Stimulated activated CD4-positive, alpha-beta T cell treated with anti-CD3 and anti-CD28 coated beads, Interleukin-1b, Interleukin-23, amount 100 ng/mL, for 48 hours (primary cell): ENCODE data around the gene ISYNA1.

Experiments used
- DNase-seq: peaks from one replicate; pipeline ENCODE4 v3.0.0-alpha.2; 2020

The ISYNA1 gene

DNA sequence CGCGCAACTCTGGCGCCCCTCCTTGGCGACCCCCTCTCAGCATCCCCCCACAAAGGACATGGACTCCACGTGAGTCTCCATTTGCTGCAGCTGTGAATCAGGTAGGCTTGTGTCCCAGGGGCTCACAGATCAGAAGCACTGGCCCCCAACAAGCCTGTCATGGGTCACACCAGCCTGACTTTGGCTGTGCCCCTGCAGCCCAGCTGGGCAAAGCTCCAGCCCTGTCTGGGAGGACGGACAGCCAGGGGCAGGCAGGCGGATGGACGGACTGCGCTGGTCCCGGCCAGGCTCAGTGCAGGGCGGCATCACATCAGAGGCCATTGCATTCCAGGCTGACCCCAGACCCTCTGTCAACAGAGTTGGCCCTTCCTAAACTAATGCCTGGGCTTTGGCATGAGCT, 28.4 kb upstream of the ISYNA1 start:
- no peak for DNase-seq

DNA sequence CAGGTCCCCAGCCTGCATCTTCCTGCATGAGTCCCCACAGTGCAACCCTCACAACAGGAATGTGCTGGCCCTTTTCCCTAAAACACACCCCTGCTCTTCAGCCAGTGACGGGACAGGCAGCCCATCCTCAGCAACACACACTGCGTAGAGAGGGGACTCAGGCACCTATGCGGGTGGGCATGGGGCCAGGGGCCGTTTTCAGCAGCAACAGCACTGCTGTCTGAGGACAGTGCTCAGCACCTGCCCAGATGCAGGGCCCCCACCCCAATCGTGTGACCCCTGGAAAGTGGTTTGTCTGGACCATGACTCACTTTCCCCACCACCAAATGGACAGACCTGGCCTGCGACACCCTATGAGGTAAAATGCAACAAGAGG, 28.0 kb upstream of the ISYNA1 start:
- DNase-seq = no peak

DNA sequence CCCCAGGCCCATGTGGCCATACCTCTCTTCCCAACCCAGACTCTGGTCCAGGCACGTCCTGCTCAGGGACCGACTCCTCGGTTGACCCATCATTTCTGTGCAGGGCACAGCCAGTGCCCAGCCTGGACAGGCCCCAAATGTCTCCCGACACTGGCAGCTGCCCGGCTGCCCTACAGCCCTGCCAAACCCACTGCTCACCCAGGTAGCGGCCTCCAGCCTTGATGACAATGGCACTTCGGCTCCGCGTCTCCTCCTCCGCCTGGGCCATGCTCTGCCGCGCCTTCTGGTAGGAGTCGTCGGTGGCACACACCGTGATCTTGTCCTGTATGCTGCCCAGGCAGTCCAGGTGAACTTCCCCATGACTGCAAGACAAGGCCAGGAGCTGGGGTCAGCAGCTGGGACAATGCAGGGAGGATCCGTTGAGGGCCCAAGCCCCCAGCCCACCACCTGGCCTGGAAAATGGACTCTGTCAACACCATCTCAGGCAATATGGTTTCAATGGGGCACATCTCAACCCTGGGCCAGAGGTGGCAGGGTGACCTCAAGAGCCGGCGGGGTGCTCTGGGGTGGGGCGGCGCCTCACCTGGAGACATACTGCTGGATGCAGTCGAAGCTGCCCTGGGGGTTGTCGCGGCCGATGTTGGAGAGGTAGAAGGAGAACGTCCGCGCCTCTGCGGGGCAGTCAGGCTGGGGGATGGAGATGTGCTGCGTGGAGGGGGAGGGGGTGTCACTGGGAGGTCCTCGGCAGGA, 27.5 kb upstream of the ISYNA1 start:
- DNase-seq = no peak

DNA sequence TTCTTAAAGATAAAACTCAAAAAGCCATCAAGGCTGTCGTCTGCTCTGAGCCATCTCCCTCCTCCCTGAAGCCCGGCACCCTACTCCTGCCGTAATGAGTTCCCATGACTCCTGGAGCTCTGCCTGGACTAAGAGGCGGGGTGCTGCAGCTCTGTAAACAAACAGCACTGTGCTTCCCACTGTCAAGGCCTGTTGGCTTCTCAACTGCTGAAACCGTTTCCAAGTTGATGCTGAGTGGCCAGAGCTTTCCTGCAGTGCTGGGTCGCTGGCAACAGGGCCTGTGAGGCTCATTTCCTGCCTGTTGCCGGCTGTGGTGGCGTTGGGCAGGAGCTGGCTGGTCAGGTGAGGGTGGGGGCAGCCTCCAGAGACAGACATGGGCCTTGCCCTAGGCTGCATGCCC, 26.7 kb upstream of the ISYNA1 start:
- DNase-seq = no peak

DNA sequence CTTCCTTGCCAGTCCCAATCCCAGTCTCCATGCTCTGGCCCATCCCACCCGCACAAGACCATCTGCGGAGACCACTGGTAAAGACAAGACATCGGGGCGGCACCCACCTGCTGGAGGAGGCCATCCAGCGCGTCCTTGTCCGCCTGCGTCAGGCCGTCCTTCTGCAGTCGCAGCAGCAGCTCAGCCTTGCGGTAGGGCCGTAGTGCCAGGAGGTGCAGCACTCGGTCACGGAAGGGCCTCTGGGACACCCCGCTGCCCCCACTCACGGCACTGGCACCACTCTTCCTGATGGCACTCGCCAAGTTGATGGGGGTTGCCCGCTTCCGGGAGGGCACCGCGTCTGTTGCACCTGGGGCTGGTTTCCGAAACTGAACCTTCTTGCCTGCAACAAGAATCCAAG, 23.5 kb upstream of the ISYNA1 start:
- no peak for DNase-seq

DNA sequence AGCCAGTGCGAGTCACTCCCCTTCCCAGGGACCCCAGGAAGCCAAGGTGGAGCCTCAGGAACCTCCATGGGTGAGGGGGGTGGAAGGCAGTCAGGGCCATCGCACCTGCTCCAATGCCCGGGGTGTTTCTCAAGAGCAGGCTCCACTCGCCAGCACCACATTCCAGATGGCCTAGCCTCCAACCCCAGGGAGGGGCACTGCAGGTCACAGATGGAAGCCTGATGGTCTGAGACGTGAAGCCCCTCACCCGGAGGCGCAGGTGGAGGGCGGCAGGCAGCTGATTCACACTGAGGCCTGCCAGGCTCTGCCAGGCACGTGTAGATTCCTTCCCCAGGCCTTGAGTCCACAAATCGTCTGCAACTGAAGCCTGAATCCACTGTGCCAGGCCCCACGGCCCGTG, 23.0 kb upstream of the ISYNA1 start:
- DNase-seq = no peak

DNA sequence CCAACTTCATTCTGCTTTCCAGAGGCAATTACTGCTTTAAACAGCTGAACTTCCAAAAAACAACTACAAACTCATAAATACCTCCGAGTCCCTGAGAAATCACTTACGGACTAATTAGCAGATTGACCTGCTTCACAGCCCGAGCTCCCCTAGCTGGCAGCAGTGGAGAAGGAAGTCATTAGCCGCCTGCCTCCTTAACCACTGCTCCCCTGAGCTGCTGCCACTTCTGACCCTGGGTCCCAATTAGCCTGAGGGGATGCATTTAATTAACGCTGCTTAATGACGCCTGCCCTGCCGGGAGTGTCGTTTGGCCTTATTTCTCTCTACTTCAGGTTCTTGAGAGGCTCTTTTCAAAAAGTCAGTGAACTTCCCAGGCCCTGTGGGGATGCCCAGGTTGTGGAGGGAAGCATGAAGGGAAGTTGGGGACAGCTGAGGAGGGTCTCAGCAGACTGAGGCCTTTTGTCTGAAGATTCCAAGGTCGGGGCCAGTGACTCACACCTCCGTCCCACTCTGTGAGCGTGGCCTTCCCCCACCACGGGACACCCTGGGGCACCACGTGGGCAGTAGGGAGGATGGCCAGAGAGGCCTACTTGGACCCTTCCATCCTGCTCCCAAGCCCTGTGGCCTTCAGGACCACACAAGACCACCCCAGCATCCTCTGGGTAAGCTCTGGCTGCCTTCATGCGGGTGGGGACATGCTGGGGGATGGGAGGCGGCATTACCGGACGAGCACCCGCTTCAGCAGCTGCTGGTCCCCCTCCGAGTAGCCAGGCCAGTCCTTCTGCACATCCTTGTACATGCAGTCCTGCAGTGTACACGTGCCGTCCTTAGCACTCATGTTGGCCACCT, 19.8 kb upstream of the ISYNA1 start:
- no peak for DNase-seq

DNA sequence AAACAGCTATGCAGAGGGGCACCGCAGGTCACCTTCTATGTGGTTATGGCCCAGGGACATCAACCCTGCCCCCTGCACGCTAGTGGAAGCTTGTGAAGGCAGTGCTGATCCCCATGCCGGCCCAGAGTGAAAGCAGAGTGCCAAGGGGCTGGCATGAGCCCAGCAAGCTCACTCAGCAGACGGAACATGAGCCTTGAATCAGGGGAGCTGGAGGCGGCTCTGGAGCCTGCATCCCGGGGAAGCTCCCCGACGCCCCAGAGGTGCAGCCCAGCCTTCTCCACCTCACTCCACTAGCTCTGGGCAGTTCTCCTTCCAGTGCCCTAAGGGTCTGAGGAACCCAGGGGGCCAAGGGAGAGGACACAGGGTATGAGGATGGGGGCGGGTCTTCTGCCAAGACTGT, 19.0 kb upstream of the ISYNA1 start:
- no peak for DNase-seq

DNA sequence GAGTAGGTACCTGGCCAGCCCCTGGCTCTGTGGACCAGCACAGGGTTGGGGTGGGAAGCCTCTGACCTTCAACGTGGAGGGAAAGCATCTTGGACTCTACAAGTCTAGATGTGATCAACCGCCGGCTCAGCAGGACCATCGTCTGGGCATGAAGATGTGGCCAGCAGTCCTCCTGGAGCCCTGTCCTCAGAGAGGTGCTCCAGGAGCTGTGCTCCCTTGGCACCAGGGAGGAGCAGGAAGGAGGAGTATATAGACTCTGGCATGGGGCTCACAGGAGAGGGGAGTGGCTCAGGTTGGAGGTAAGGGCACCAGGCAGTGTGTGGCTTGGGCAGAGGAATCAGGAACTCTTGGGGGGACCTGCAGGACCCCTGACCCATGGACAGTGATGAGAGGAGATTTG, 18.3 kb upstream of the ISYNA1 start:
- no peak for DNase-seq

DNA sequence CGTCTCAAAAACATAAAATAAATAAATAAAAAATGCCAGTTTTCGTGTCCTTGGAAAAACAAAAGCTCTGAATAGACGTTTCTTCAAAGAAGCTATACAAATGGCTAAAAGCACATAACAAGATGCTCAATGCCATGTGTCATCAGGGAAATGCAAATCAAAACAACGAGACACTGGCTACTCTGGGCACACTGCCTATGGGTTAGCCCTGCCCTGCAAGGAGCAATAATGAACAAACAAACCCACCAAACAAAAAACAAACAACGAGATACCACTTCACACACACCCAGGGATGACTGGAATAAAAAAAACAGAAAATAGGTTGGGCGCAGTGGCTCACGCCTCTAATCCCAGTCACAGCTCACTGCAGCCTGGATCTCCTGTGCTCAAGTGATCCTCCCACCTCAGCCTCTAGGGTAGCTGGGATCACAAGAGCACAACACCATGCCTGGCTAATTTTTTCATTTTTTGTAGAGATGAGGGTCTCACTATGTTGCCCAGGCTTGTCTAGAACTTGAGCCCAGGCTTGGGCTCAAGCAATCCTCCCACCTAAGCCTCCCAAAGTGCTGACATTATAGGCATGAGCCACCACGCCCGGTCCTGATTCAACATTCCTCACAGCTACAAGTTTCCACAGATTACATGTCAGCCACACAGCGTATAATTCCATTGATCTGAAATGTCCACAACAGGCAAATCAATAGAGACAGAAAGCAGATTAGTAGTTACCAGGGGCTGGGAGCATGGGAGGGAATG, 15.5 kb upstream of the ISYNA1 start:
- DNase-seq = no peak

DNA sequence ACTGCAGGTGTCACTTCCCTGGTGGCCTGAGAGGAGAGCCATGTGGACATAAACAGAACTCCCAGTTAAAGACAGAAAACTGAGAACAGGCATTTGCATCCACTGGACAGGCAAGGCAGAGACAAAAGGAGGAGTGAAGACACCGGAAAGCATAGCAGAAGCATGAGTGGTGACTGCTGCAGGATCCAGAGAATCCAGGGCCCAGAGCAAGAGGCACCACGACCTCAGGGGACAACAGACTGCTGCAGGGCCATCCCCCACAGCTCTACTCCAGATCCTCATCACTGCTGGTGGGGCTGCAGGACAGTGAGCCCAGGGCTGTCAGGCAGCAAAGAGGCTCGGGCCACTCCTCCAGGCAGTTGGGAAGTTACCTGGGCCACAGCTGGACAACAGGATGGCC, 14.5 kb upstream of the ISYNA1 start:
- no peak for DNase-seq

DNA sequence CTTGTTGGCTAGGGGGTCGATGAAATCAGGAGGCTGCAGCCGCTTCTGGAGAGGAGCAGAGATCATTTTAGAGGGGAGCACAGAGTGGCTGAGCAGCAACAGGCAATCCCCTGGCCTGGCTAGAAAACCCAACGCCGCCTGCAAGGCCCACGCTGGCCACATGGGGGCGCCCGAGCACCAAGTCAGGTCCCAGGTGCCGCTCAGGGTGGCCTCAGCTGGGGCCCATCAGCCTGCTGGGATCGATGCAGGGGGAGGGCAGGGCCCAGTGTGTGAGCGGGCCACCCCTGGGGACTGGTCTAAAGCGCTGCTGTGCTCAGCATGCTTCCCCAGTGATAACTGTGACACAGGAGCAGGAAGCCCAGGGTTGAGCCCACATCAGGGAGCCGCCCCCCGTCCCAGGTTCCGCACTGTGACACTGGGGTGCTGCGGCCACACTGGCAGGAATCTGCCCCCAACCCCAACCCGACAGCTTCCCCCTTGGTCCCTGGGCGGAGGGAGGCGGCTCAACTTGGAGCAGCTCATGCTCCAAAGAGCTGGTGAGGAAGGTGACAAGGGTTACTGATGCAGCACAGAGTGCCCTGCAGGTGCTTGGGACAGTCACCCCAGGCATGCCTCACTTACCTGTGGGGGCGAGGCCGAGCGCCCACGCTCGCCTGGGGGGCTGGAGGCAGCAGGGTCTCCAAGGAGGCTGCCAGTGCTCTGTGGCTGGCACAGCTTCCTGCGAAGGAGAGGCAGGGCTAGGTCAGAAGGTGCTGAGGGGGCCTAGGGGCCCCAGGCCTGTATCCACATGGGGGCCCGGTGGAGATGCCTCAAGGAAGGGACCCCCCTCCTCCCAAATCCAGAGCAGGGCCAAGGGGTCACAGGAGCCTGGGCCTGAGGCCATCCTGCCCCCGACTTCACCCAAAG, 13.3 kb upstream of the ISYNA1 start:
- DNase-seq = peak; percentile 84

DNA sequence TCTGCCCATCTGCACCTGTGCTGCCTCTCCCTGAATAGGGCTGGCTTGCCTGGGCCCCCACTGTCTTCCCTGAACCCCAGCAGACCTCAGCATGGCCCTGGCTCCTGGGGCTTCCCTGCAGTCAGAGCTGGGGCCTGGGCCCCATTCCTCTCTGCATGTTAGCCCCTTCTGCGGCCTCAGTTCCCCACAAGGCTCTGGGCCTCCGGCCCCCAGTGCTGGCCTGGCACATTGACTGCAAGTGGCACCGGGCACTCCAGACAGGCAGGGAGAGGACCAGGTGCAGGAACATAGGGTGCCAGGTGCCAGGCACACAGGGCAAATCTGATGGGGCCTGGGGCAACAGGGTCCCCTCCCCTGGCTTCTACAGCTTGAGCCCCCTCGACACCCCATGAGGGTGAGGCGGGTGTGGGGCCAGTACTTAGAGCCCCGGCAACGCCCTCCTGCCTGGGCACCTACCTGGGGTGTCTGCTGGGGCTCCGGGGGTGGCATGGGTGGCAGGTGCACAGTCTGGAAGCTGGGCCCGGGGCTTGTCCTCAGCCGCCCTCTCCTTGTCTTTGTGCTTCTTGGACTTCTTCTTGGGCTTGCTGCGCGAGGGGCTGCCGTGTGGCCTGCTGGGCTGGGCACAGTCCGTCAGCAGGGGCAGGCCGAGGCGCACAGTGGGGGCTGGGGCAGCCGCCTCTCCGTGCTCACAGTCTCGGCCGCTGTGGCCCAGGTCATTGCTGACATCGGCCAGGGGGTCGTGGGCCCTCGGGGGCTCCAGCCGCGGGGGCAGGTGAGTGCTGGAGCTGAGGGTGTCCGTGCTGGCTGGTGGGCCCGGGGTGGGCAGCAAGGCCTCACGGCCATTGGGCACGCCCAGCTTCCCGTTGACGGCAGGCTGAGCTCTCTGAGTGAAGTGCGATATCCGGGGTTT, 12.3 kb upstream of the ISYNA1 start:
- no peak for DNase-seq

DNA sequence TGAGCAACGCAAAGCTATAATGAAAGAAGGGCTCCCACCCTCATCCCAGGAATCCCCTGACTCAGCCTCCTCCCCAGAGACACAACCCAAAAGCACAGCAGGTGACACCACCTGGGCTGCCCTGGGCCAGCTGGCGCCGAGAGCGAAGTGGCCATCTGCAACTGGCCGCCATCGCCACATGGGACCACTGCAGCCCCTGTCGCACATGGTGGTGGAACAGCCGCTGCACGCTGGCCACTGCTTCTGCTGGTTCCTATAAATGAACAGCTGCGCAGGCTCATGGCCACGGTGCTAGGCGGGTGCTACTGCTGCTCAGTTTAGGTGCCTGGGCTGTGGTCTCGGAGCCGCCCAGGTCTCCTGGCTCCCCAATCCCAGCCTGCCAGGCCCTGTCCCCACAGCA, 11.6 kb upstream of the ISYNA1 start:
- DNase-seq = no peak

DNA sequence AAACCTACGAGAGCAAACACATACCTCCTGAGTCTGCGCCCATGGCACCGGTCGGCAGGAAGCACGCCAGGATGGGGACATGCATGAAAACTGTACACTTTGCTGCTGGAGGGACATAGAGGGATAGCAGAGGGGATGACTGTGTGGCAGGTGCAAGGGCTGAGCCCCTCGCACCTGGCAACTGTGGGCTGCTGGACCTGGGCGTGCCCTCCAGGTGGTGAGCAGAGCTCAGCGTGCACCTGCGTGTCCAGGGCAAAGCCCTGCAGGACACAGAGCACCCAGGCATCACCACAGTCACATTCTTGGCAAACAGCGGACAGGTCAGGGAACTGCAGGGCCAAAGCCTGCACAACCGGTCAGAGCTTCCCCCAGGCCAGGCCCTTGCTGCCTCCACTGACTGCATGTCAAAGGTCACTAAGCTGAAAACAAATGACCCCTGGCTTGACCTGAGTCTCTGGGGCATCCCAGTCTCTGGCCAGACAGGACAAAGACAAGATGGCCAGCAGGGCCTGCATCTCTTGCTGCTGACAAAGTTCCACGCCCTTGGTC, 9.0 kb upstream of the ISYNA1 start:
- DNase-seq = no peak

DNA sequence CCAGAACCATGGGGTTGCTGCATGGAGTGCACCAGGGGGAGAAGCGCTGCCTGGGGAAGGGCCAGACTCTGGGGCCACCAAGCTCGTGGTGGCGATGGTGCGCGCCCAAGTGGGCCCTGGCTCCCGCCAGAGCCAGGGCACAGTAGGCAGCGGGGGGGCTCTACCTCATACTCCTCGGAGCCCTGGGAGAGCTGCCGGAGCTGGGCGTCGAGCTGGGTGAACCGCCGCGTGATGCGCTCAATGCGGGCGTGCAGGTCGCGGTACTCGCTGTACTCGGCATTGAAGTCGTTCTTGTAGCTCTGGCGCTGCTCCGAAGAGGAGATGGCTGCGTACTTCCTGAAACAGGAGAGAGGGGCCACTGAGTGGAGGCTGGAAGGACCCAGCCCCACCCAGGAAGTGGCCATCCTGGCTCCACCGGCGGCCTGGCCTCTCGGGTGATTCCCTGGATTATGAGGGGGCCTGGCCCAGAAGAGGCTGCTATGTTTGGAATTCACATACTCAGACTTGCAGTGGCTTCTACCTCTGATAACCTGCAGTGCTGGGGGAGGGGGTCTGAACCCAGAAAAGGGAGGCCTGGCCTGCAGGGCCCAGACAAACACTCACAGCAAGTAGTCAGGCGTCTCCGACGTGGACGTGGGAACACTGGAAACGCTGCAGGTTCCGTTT, 8.3 kb upstream of the ISYNA1 start:
- no peak for DNase-seq

DNA sequence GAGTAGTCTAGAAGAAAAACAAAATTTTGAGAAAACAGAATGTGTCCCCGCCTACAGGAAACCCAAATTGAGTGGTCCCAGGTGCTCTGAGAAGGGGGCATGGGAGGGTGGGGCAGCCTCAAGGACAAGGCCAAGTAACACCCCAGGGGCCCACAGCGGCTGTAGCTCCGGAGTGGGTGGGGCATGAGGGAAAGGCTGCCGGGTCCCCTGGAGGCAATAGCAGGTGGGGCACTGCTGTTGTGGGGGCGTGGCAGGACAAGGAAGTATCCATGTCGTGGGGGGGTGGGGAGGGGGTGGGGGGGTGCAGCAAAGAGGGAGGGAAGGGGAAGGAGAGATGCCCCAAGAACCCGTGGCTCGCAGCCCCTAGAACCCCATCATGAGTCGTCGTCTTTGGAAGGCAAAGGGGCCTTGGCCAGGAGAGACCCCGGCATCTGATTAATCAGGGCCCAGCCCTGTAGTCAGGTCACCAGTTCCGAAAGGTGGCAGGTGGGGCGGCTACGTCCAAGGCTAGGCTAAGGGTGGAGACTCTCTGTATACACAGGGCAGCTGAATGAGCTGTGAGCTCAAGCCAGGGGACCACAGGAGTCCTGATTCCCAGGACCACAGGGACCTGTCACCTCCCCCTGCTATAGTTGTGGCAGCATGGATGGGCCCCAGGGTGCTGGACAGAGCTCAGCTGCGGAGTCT, 7.5 kb upstream of the ISYNA1 start:
- no peak for DNase-seq

DNA sequence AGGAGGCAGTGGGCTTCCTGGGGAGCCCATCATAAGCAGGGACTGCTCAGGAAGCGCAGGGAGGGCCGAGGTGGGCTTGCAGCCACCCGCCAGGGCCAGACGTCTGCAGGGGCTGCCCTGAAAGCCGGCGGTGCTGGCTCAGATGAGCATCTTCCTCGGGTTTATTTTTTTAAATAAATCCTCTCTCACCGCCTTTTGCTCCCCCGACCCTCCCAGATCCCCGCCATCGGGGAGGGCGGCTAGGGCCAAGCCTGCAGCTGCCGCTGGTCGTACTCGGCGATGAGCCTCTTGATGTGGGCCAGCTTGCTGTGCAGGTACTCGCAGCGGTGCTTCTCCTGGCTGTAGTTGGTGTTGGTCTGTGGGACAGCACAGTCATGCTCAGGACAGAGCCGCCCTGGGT, 6.6 kb upstream of the ISYNA1 start:
- no peak for DNase-seq

DNA sequence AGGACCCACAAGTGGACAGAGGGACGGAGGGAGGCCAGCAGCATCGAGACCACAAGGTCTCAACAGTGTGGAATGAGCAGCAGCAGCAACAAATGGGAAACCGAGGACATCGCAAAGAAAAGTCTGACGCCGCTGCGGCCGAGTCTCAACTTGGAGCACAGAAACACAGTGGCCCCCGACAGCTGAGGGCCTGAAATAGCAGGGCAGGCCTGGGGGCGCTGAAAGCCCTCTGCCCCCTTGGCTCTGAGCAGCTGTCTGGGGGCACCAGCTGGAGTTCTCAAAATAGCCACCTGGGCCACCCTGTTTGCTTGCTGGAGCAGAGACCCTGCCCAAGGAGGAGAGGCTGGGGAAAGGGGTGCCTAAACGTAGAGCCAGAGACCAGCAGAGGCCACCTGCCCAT, 5.9 kb upstream of the ISYNA1 start:
- DNase-seq = no peak

DNA sequence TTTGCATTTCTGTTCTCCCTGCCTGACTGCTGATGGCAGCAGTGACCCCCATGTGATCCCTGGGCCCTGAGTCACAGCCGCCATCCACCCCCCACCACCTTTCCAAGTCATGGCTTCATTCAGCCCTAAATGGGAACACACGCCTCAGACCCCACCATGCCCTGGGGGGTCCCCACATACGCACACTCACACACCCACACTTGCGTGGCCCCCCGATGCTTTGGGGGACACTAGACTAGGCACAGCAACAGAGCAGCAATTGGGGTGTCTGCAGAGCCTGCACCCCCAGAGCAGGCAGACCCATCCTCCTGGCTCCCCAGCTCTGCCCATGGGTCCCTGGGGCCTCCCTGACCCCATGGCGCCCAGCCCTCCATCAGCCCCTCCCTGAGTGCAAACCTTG, 5.5 kb upstream of the ISYNA1 start:
- no peak for DNase-seq
